Ramos (cell line): ENCODE data around the gene FBXO30.

Experiments
- in situ Hi-C: fragments of 300-500 bp; cut with MboI; formaldehyde crosslinking; loops from one replicate; pipeline ENCODE4 v1.14.3; 2022; ENCODE audit warnings: low sequenced_read_pairs; ENCODE audit not compliant: unreplicated experiment

The FBXO30 gene

DNA sequence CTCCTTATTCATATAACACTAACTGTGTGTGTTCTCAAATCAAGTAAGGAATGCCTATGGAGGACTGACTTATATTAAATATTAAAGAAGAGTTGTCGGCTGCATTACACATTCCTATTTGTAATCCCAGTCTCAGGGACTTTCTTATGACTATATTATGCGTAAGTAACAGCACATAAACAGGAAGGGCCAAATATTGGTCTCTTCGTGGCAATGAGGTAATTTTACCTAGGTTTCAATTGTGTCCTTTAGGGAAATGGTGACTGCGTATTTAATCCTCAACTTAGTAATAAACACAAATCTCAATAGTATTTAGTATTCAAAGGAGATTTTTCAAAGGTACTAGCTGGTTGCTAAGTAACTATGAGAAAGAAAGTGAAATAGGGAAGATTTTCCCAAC is 56.5 kb downstream of the FBXO30 start:
- in situ Hi-C loops = no loop called here

DNA sequence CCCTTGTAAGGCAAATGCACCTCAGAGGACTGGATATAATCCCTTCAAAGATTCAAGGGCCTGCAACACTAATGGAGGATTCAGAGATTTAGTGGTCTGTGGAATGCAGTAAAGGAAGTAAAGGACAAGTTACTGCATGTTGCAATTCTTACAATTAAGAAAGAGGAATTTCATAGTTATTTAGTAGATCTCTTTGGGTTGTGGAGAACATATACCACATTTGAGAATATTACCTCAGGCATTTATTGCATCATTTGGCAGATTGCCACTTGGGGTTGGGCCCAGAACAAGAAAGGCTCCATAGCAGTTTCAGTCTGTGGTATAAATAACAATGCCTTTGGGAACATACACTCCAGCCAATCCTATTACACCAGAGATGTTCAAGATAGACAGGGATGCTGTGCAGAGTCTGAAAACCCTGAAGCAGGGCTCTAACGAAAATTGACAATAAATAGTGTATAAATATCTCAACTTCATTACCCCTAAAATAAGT is 58.4 kb downstream of the FBXO30 start:
- in situ Hi-C loops = no loop called here

DNA sequence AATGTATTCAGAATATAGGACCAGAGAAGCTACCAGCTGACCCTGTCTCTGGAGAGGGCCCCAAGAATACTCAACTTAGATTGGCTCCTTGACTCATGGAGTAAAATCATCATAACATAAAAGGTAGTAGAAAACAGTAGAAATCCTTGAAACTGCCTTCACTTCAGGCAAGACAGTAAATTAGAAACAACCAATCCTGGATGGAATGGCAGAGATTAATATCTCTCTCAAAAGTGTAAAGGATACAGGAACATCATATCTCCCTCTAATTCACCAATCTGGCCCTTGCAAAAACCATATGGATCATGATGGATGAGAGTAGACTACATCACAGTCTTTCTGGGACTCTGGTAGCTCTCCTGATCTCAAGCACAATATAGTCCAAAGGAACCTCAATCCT is 58.9 kb downstream of the FBXO30 start:
- in situ Hi-C loops = no loop called here

DNA sequence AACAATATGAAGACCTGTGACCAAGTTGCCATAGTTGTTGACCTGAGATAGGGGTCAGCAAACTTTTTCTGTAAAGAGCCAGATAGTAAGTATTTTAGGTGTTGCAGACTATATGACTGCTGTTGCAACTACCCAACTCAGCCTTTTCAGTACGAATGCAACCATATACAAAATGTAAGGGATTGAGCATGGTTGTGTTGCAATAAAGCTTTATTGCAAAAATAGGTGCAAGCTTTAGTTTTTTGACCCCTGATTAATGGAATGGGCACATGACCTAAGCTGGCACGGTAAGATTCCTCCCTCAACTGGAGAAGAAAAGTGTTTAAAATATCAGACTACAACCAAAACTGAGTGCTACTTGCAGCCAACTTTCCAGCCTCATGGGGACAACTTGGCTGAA is 62.0 kb downstream of the FBXO30 start:
- in situ Hi-C loops = no loop called here

DNA sequence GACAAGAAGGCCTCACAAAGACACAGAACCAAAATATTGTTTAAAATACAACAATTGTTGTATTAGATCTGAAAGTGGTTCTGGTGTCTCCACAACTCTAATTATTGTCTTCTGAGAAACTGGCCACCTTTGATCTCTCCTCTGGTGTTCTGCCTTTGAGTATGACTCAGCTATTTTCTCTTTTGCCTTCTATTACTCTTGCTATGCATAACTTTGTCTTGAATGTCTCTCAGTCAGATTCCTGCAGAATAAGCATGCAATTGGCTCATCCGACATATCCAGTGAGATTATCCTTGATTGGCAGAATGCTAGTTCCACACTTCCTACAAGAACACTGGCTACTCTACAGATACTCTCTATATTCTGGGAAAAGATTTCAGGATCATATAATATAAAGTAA is 65.0 kb downstream of the FBXO30 start:
- in situ Hi-C loops = no loop called here

DNA sequence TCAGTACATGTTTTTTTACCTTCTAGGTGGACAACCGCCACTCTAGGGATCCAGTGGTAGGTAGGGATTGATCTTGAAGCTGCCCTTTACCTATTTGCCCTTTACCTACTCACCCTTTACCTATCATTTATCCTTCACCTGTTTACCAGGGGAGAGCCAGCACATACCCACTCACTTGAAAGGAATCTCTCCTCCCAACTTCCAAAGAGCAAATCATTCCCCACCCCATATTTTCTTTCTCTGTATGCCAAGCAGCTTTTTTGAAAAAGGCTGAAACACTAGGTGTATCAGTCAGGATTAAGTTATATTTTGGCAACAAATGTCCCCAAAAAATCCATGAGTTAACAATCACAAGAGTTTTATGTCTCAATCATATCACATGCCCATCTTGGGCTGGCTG is 68.7 kb downstream of the FBXO30 start:
- in situ Hi-C loops = no loop called here

DNA sequence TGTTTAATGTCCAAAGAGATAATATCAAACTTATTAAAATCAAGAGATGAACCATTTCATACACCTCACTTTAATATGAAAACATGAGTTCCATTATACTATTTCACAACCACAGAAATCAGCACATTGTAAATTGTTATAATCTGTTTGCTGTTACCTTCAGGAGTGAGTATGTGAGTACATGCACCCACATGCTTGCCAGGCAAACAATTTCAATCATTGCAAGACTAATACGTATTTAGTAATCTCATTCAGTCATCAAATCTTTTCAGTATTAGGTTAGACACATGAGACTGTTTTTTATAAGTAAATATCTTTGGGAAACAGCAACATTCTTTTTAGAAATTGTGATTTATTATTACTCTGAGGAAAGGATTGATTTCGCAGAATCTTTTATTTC is 70.0 kb downstream of the FBXO30 start:
- in situ Hi-C loops = no loop called here
